Fibroblast of pulmonary artery (primary cell): ENCODE measurements around the gene ZCCHC3.

Experiments
- DNase-seq: peaks from one replicate; pipeline ENCODE4 v3.0.0-alpha.2; 2010; ENCODE audit warnings: low read depth
- H3K4me3 ChIP-seq: replicated peaks from 2 replicates; pipeline ENCODE4 v1.5.1; 2011; ENCODE audit warnings: low read depth, mild to moderate bottlenecking, control low read depth, low read length, moderate library complexity
- CTCF ChIP-seq: IDR thresholded peaks from 2 replicates; pipeline ENCODE4 v1.5.1; 2011; ENCODE audit warnings: mild to moderate bottlenecking, control low read depth, low read length, inconsistent platforms; ENCODE audit errors: missing control alignments

Gene ZCCHC3

GRCh38 chr20:325889-326644 is 28.7 kb downstream of the ZCCHC3 start:
- peak overlapping the region; percentile 71 for H3K4me3 ChIP-seq
- DNase-seq, result peak; percentile 65
- no peak for TF ChIP-seq CTCF

GRCh38 chr20:326645-327185 is 29.3 kb downstream of the ZCCHC3 start:
- peak overlapping the region; percentile 71 for H3K4me3 ChIP-seq
- TF ChIP-seq CTCF, result no peak
- DNase-seq, result no peak

GRCh38 chr20:327186-328026 is 30.0 kb downstream of the ZCCHC3 start:
- H3K4me3 ChIP-seq, result peak overlapping the region; percentile 71
- no peak for TF ChIP-seq CTCF
- DNase-seq, result peak; percentile 92

GRCh38 chr20:328027-328974 is 30.9 kb downstream of the ZCCHC3 start:
- H3K4me3 ChIP-seq, result peak overlapping the region; percentile 71
- DNase-seq, result no peak

GRCh38 chr20:328975-329695 is 31.8 kb downstream of the ZCCHC3 start:
- H3K4me3 ChIP-seq, result no peak overlapping the region
- TF ChIP-seq CTCF, result no peak
- DNase-seq, result no peak

More at GRCh38 chr20:328027-328974, 30.9 kb downstream of the ZCCHC3 start:
- no peak for TF ChIP-seq CTCF

- H3K4me3 ChIP-seq, result no peak overlapping the region
- no peak for TF ChIP-seq CTCF
- DNase-seq, result no peak
Measured at GRCh38 chr20:329851-330232, 32.5 kb downstream of the ZCCHC3 start.
